Mucosa of descending colon (tissue), 3 donors: ENCODE data around the gene ARHGAP18. TPM values are rescaled to one million over a fixed set of nuclear protein-coding genes. Genes with fewer than 3 reads are reported as not detected.

Experiments
- ATAC-seq: fragments of 200-7000 bp; cut with Tn5 transposase; one replicate; pipeline ENCODE4 v1.9.1; 2020; ENCODE audit warnings: mild to moderate bottlenecking, moderate library complexity
- DNase-seq, 3 donors: peaks; one replicate each; pipeline ENCODE4 v3.0.0-alpha.2; 2020
- H3K36me3 ChIP-seq: fragments of 200-600 bp; one replicate; pipeline ENCODE4 v1.8.0; 2021; ENCODE audit warnings: low read depth, mild to moderate bottlenecking
- H3K4me1 ChIP-seq: fragments of 200-600 bp; one replicate; pipeline ENCODE4 v1.8.0; 2021; ENCODE audit warnings: low read depth, mild to moderate bottlenecking
- H3K4me3 ChIP-seq: fragments of 200-600 bp; one replicate; pipeline ENCODE4 v1.8.0; 2021; ENCODE audit warnings: mild to moderate bottlenecking
- H3K9me3 ChIP-seq: fragments of 200-600 bp; one replicate; pipeline ENCODE4 v1.8.0; 2021; ENCODE audit warnings: mild to moderate bottlenecking
- CTCF ChIP-seq: fragments of 200-600 bp; IDR thresholded peaks from one replicate; pipeline ENCODE4 v1.8.0; 2022; ENCODE audit warnings: antibody characterized with exemption, mild to moderate bottlenecking
- intact Hi-C, 2 donors: fragments of 100-400 bp; cut with DNase I in 1 of 2; cut with micrococcal nuclease in 1 of 2; formaldehyde crosslinking; loops; one replicate each; pipeline versions ENCODE4 v1.11.0 to v1.11.1; 2022; cut with DNase I, micrococcal nuclease
- total RNA-seq, 3 donors: library from RNA; stranded (reverse); fragmentation: NEBNext Ultra II Directional in 2 of 3; extraction: Animal tissue kit (Norgen Biotek cat#: 25700) in 2 of 3; gene quantifications; one replicate each; pipeline versions ENCODE4 v1.2.1 to v1.2.4, GENCODE V29; 2021 to 2023
- donor health status: DM: no; HTN: no; CAD: no; lungs with moderate emphysema.
- donor health status: DM: no; HTN: no; CAD: no.
- donor health status: DM: no; HTN: yes; CAD: no.

ARHGAP18 gene
- total RNA-seq, 3 donors from 2014 or later = 17.6 to 24.3 (median 20.1) TPM

GRCh38 chr6:129750360-129750759 lies 40.4 kb upstream of the ARHGAP18 start:
- intact Hi-C loops = no loop called here
- ATAC-seq (no peak), DNase-seq (no peak)
- no peak overlapping the region for H3K4me3 ChIP-seq
- no peak for TF ChIP-seq CTCF
- H3K9me3 ChIP-seq = no peaks in the 10 kb centered on the region
- no peaks in the 10 kb centered on the region for H3K36me3 ChIP-seq
- peaks cover 3% of the 10 kb centered on the region for H3K4me1 ChIP-seq

GRCh38 chr6:129749749-129750120 lies 39.8 kb upstream of the ARHGAP18 start:
- Histone ChIP-seq H3K9me3 (no peaks in the 10 kb centered on the region), H3K4me3 (no peak overlapping the region), H3K36me3 (no peaks in the 10 kb centered on the region), H3K4me1 (peaks cover 3% of the 10 kb centered on the region)
- TF ChIP-seq CTCF = no peak
- DNase-seq (peak in 1 of 3 donors; percentile 26), ATAC-seq (peak; percentile 75)
- intact Hi-C loops = no loop called here

- no peak for TF ChIP-seq CTCF
- Histone ChIP-seq H3K4me1 (peaks cover 3% of the 10 kb centered on the region), H3K9me3 (no peaks in the 10 kb centered on the region), H3K36me3 (no peaks in the 10 kb centered on the region), H3K4me3 (no peak overlapping the region)
- DNase-seq (no peak), ATAC-seq (no peak)
- intact Hi-C loops = no loop called here
Measured at GRCh38 chr6:129748901-129749748, 39.1 kb upstream of the ARHGAP18 start.

GRCh38 chr6:129748212-129748900 lies 38.4 kb upstream of the ARHGAP18 start:
- DNase-seq = peak in 1 of 3 donors; percentile 39
- H3K9me3 ChIP-seq = no peaks in the 10 kb centered on the region
- intact Hi-C loops = no loop called here
- peaks cover 3% of the 10 kb centered on the region for H3K4me1 ChIP-seq
- no peak overlapping the region for H3K4me3 ChIP-seq
- H3K36me3 ChIP-seq = no peaks in the 10 kb centered on the region
- peak; percentile 80 for ATAC-seq
- TF ChIP-seq CTCF = no peak

- no peak for TF ChIP-seq CTCF
- H3K4me1 ChIP-seq = peaks cover 3% of the 10 kb centered on the region
- no peaks in the 10 kb centered on the region for H3K9me3 ChIP-seq
- no peak for DNase-seq
- H3K4me3 ChIP-seq = no peak overlapping the region
- H3K36me3 ChIP-seq = no peaks in the 10 kb centered on the region
- intact Hi-C loops = no loop called here
- ATAC-seq = no peak
Measured at GRCh38 chr6:129747588-129748112, 37.7 kb upstream of the ARHGAP18 start.
